ENCODE results near the gene USP34. TPM values are rescaled to one million over a fixed set of nuclear protein-coding genes. Genes with fewer than 3 reads are reported as not detected.

Gene USP34
- total RNA-seq, 1 donor from 2014 or later: 104 TPM

GRCh38 chr2:61181382-61182058 is 289.4 kb downstream of the USP34 start:
- Mint-ChIP-seq H3K9me3 (ENCODE audit: unreplicated experiment) (peaks cover 7% of the 10 kb centered on the region), H3K27me3 (ENCODE audit: unreplicated experiment) (peaks cover 10% of the 10 kb centered on the region), H3K27ac (ENCODE audit: unreplicated experiment) (no peak overlapping the region), H3K4me1 (ENCODE audit: low read depth, unreplicated experiment) (peaks cover 30% of the 10 kb centered on the region), H3K4me3 (ENCODE audit: unreplicated experiment) (peak overlapping the region; percentile 55), H3K36me3 (ENCODE audit: unreplicated experiment) (no peaks in the 10 kb centered on the region)
- no peak for DNase-seq
- no peak for TF ChIP-seq CTCF (IDR thresholded peaks at IDR 0.05; ENCODE audit: partially characterized antibody, unreplicated experiment)

GRCh38 chr2:61180686-61181085 is 290.2 kb downstream of the USP34 start:
- Mint-ChIP-seq H3K27me3 (ENCODE audit: unreplicated experiment) (peaks cover 11% of the 10 kb centered on the region), H3K9me3 (ENCODE audit: unreplicated experiment) (peaks cover 11% of the 10 kb centered on the region), H3K4me1 (ENCODE audit: low read depth, unreplicated experiment) (peaks cover 33% of the 10 kb centered on the region), H3K36me3 (ENCODE audit: unreplicated experiment) (no peaks in the 10 kb centered on the region), H3K27ac (ENCODE audit: unreplicated experiment) (no peak overlapping the region), H3K4me3 (ENCODE audit: unreplicated experiment) (peak overlapping the region; percentile 58)
- no peak for DNase-seq
- no peak for TF ChIP-seq CTCF (IDR thresholded peaks at IDR 0.05; ENCODE audit: partially characterized antibody, unreplicated experiment)

DNA sequence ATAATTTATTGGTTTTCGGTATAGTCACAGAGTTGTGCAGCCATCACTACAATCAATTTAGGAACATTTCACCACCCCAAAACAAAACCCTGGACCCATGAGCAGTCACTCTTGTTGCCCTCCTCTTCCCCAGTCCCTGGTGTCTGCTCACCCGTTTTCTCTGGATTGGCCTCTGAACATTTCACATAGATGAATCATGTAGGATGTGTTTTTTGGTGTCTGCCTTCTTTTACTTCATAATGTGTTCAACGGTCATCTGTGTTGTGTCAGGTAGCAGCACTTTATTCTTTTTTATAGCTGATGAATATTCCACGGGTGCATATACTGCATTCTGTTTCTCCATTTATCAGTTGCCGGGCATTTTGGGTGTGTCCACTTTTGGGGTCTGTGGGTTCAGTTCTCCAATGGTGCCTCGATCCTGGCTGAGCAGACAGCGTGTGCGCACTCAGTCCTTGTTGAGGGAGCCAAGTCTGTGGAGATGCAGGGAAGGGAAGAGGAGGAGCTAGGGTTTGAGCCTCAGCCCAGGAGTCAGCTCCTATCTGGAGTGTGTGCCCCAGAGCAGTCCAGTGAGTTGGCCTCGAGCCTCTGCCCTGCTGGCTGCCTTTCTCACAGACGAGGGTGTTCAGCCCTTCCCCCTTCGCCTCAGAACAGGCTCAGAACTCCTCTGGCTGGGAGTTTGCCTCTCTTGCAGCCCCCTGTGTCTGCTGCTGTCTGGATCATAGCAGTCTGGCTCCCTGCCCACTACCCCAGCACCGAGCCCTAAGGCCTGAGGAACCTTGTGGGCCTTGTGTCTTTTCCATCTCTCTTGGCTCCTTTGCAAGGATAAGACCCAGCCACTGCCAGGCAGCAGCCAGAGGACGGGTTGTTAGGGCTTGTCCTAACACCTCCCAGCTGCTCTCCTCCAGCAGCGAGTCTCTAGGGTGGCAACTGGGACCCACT is 290.9 kb downstream of the USP34 start:
- no peak for TF ChIP-seq CTCF (IDR thresholded peaks at IDR 0.05; ENCODE audit: partially characterized antibody, unreplicated experiment)
- peaks cover 12% of the 10 kb centered on the region for H3K9me3 Mint-ChIP-seq (ENCODE audit: unreplicated experiment)
- H3K36me3 Mint-ChIP-seq (ENCODE audit: unreplicated experiment): no peaks in the 10 kb centered on the region
- H3K27ac Mint-ChIP-seq (ENCODE audit: unreplicated experiment): peak overlapping the region; percentile 56
- H3K4me1 Mint-ChIP-seq (ENCODE audit: low read depth, unreplicated experiment): peaks cover 33% of the 10 kb centered on the region
- DNase-seq: no peak
- peaks cover 11% of the 10 kb centered on the region for H3K27me3 Mint-ChIP-seq (ENCODE audit: unreplicated experiment)
- peak overlapping the region; percentile 66 for H3K4me3 Mint-ChIP-seq (ENCODE audit: unreplicated experiment)

DNA sequence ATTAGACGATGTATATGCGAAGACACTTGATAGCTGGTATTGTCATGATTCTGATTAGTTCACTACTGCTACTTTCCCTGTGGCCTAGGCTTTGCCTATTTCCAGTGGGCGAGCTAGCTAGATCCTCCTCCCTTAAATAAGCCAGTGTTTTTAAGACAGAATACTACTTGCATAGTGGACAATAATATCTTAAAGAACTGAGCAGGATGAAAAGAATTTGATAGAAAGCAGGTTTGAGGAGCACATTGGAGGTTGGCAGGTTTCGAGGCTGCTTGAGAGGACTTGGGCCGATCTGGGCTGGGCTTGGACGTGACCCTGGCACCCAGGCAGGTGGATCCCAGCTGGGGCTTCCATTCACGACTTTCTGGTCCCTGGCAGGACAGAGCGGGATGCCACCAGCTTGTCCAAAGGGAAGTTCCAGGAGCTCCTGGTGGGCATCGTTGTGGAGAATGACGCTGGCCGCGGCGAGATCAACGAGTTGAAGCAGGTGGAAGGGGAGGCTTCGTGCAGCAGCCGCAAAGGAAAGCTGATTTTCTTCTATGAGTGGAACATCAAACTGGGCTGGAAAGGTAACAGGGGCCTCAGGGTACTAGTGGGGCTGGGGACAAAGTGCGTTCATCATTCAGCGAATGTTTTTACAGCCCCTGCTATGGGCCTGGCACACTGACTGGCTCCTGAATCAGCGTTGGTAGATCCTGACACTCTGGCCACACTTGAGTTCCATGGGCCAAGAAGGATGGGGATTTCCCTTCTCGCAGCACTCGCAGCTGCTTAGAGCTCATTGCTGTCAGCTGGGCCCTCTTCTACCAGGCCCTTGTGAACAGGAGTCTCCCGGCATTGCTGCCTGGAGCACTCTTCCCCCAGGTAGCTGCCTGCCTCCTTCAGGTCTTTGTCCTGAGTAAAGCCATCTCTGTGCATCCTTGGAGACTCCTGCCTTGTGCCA is 292.0 kb downstream of the USP34 start:
- DNase-seq: no peak
- Mint-ChIP-seq H3K27ac (ENCODE audit: unreplicated experiment) (peak overlapping the region; percentile 69), H3K4me3 (ENCODE audit: unreplicated experiment) (peak overlapping the region; percentile 86), H3K36me3 (ENCODE audit: unreplicated experiment) (no peaks in the 10 kb centered on the region), H3K4me1 (ENCODE audit: low read depth, unreplicated experiment) (peaks cover 33% of the 10 kb centered on the region), H3K9me3 (ENCODE audit: unreplicated experiment) (peaks cover 12% of the 10 kb centered on the region), H3K27me3 (ENCODE audit: unreplicated experiment) (peaks cover 11% of the 10 kb centered on the region)
- TF ChIP-seq CTCF (IDR thresholded peaks at IDR 0.05; ENCODE audit: partially characterized antibody, unreplicated experiment): no peak
